ENCODE measurements around the gene PNLIPRP3.

PNLIPRP3 gene

GRCh38 chr10:116418389-116418788 is 9.3 kb upstream of the PNLIPRP3 start:
- no peaks in the 10 kb centered on the region; the same call in 1 of the 2 replicates for H3K4me1 ChIP-seq (ENCODE audit: control insufficient read depth, insufficient read depth, low read length)
- H3K4me3 ChIP-seq (ENCODE audit: low read depth, low read length): no peak overlapping the region
- H3K9me3 ChIP-seq (ENCODE audit: control insufficient read depth, insufficient read depth, low read depth, low read length): no peaks in the 10 kb centered on the region
- TF ChIP-seq ZFP37 (tag by site-specific recombination; IDR thresholded peaks at IDR 0.05) (no peak), ZIC2 (tag by site-specific recombination; IDR thresholded peaks at IDR 0.05) (0 out of 2 replicates have a peak, but pooled peaks have one; percentile 21)
- ChIA-PET POLR2A (no interaction called here), CTCF (interaction anchor here (1.2 kb wide), 1 partner anchor 26 kb away, joined by 3 read pairs; no protein-coding TSS in a partner anchor)
- H3K27ac ChIP-seq (ENCODE audit: extremely low read depth, low read depth, low read length): no peak overlapping the region
- H3K36me3 ChIP-seq (ENCODE audit: control insufficient read depth in 2 of 2, insufficient read depth in 1 of 2, low read length in 2 of 2): no peaks in the 10 kb centered on the region

GRCh38 chr10:116421815-116422214 is 5.8 kb upstream of the PNLIPRP3 start:
- Histone ChIP-seq H3K4me1 (ENCODE audit: control insufficient read depth, insufficient read depth, low read length) (no peaks in the 10 kb centered on the region; the same call in 1 of the 2 replicates), H3K36me3 (ENCODE audit: control insufficient read depth in 2 of 2, insufficient read depth in 1 of 2, low read length in 2 of 2) (no peaks in the 10 kb centered on the region), H3K4me3 (ENCODE audit: low read depth, low read length) (no peak overlapping the region), H3K9me3 (ENCODE audit: control insufficient read depth, insufficient read depth, low read depth, low read length) (no peaks in the 10 kb centered on the region), H3K27ac (ENCODE audit: extremely low read depth, low read depth, low read length) (no peak overlapping the region)
- ChIA-PET CTCF (interaction anchor here (1.2 kb wide), 1 partner anchor 22 kb away, joined by 5 read pairs; no protein-coding TSS in a partner anchor), POLR2A (no interaction called here)
- TF ChIP-seq ZBTB48 (tag by site-specific recombination; IDR thresholded peaks at IDR 0.05) (no peak), ZNF133 (tag by site-specific recombination; IDR thresholded peaks at IDR 0.05) (no peak), ZNF449 (tag by site-specific recombination; IDR thresholded peaks at IDR 0.05) (no peak), ZNF112 (tag by site-specific recombination; IDR thresholded peaks at IDR 0.05) (no peak), ZNF155 (tag by site-specific recombination; IDR thresholded peaks at IDR 0.05) (no peak), ZNF426 (tag by site-specific recombination; IDR thresholded peaks at IDR 0.05) (no peak), ZNF843 (tag by site-specific recombination; IDR thresholded peaks at IDR 0.05) (no peak), ZNF791 (tag by site-specific recombination; IDR thresholded peaks at IDR 0.05) (no peak)
- TF ChIP-seq, protein P1, sequence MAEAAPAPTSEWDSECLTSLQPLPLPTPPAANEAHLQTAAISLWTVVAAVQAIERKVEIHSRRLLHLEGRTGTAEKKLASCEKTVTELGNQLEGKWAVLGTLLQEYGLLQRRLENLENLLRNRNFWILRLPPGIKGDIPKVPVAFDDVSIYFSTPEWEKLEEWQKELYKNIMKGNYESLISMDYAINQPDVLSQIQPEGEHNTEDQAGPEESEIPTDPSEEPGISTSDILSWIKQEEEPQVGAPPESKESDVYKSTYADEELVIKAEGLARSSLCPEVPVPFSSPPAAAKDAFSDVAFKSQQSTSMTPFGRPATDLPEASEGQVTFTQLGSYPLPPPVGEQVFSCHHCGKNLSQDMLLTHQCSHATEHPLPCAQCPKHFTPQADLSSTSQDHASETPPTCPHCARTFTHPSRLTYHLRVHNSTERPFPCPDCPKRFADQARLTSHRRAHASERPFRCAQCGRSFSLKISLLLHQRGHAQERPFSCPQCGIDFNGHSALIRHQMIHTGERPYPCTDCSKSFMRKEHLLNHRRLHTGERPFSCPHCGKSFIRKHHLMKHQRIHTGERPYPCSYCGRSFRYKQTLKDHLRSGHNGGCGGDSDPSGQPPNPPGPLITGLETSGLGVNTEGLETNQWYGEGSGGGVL (tag by site-specific recombination; IDR thresholded peaks at IDR 0.05): no peak

- no peak overlapping the region for H3K4me3 ChIP-seq (ENCODE audit: low read depth, low read length)
- CTCF ChIA-PET: no interaction called here
- no peak overlapping the region for H3K27ac ChIP-seq (ENCODE audit: extremely low read depth, low read depth, low read length)
- H3K36me3 ChIP-seq (ENCODE audit: control insufficient read depth in 2 of 2, insufficient read depth in 1 of 2, low read length in 2 of 2): no peaks in the 10 kb centered on the region
- POLR2A ChIA-PET: no interaction called here
- no peaks in the 10 kb centered on the region for H3K4me1 ChIP-seq (ENCODE audit: control insufficient read depth, insufficient read depth, low read length)
- H3K9me3 ChIP-seq (ENCODE audit: control insufficient read depth, insufficient read depth, low read depth, low read length): no peaks in the 10 kb centered on the region
- no peak for TF ChIP-seq ELK4 (IDR thresholded peaks at IDR 0.05; ENCODE audit: borderline replicate concordance, low read depth, low read length)
- no peak for TF ChIP-seq ZFP69B (tag by site-specific recombination; IDR thresholded peaks at IDR 0.05)
- no peak for TF ChIP-seq ZNF114 (tag by site-specific recombination; IDR thresholded peaks at IDR 0.05)
- TF ChIP-seq, protein P2, sequence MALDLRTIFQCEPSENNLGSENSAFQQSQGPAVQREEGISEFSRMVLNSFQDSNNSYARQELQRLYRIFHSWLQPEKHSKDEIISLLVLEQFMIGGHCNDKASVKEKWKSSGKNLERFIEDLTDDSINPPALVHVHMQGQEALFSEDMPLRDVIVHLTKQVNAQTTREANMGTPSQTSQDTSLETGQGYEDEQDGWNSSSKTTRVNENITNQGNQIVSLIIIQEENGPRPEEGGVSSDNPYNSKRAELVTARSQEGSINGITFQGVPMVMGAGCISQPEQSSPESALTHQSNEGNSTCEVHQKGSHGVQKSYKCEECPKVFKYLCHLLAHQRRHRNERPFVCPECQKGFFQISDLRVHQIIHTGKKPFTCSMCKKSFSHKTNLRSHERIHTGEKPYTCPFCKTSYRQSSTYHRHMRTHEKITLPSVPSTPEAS (tag by site-specific recombination; IDR thresholded peaks at IDR 0.05): no peak
- no peak for TF ChIP-seq ZNF423 (tag by site-specific recombination; IDR thresholded peaks at IDR 0.05)
- TF ChIP-seq, protein P3, sequence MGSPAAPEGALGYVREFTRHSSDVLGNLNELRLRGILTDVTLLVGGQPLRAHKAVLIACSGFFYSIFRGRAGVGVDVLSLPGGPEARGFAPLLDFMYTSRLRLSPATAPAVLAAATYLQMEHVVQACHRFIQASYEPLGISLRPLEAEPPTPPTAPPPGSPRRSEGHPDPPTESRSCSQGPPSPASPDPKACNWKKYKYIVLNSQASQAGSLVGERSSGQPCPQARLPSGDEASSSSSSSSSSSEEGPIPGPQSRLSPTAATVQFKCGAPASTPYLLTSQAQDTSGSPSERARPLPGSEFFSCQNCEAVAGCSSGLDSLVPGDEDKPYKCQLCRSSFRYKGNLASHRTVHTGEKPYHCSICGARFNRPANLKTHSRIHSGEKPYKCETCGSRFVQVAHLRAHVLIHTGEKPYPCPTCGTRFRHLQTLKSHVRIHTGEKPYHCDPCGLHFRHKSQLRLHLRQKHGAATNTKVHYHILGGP (tag by site-specific recombination; IDR thresholded peaks at IDR 0.05): no peak
- TF ChIP-seq MZF1 (tag by site-specific recombination; IDR thresholded peaks at IDR 0.05; ENCODE audit: borderline replicate concordance): no peak
- no peak for TF ChIP-seq ZNF785 (tag by site-specific recombination; IDR thresholded peaks at IDR 0.05)
- no peak for TF ChIP-seq ZIC2 (tag by site-specific recombination; IDR thresholded peaks at IDR 0.05)
- no peak for TF ChIP-seq ZNF10 (tag by site-specific recombination; IDR thresholded peaks at IDR 0.05)
- TF ChIP-seq ZNF394 (tag by site-specific recombination; IDR thresholded peaks at IDR 0.05; ENCODE audit: borderline replicate concordance): no peak
- TF ChIP-seq OVOL3 (tag by site-specific recombination; IDR thresholded peaks at IDR 0.05): no peak
- TF ChIP-seq, protein P4, sequence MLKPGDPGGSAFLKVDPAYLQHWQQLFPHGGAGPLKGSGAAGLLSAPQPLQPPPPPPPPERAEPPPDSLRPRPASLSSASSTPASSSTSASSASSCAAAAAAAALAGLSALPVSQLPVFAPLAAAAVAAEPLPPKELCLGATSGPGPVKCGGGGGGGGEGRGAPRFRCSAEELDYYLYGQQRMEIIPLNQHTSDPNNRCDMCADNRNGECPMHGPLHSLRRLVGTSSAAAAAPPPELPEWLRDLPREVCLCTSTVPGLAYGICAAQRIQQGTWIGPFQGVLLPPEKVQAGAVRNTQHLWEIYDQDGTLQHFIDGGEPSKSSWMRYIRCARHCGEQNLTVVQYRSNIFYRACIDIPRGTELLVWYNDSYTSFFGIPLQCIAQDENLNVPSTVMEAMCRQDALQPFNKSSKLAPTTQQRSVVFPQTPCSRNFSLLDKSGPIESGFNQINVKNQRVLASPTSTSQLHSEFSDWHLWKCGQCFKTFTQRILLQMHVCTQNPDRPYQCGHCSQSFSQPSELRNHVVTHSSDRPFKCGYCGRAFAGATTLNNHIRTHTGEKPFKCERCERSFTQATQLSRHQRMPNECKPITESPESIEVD (tag by site-specific recombination; IDR thresholded peaks at IDR 0.05): no peak
These were observed 1.8 kb downstream of the PNLIPRP3 start for GRCh38 chr10:116429288-116429977.
